Stimulated activated CD4-positive, alpha-beta T cell treated with anti-CD3 and anti-CD28 coated beads, TNF-alpha, amount 100 ng/mL, for 1 hour (primary cell): ENCODE measurements around the gene PCDHB3.
"Not testable (repeated sequence)": the region's sequence is repeated elsewhere in the genome, so short reads cannot be mapped to it uniquely, and the experiment has no call there.

Experiments used
- DNase-seq, 3 donors: peaks; one replicate each; pipeline ENCODE4 v3.0.0-alpha.2; 2020; ENCODE audit warnings: low read depth in 3 of 3, low spot score in 1 of 3

The PCDHB3 gene

GRCh38 chr5:141100243-141100805 is at the start of gene PCDHB3:
TSS of gene PCDHB3 (plus strand) at chr5:141100473. CDS start at chr5:141100650, 177 bp downstream.
- DNase-seq = no peak

GRCh38 chr5:141050622-141051520 is 49.4 kb upstream of the PCDHB3 start, which contains the start of gene PCDHB1:
TSS of gene PCDHB1 (plus strand) at chr5:141051374. CDS start at chr5:141051471, 97 bp downstream.
- no peak for DNase-seq

GRCh38 chr5:141051521-141051866 is 48.8 kb upstream of the PCDHB3 start:
- DNase-seq = no peak

GRCh38 chr5:141077826-141078225 is 22.4 kb upstream of the PCDHB3 start:
- no peak for DNase-seq

- DNase-seq = no peak
Measured at GRCh38 chr5:141082228-141082627, 18.0 kb upstream of the PCDHB3 start.

GRCh38 chr5:141084487-141084989 is 15.7 kb upstream of the PCDHB3 start:
- DNase-seq = peak in 2 of 3 donors; percentile 2

- no peak for DNase-seq
Measured at GRCh38 chr5:141094481-141095262, 5.6 kb upstream of the PCDHB3 start, which contains the start of gene PCDHB2. TSS of gene PCDHB2 (plus strand) at chr5:141094615. CDS start at chr5:141094791, 176 bp downstream.

GRCh38 chr5:141095263-141095641 is 5.0 kb upstream of the PCDHB3 start:
- DNase-seq = no peak

- DNase-seq = not testable (repeated sequence)
Measured at GRCh38 chr5:141096181-141096580, 4.1 kb upstream of the PCDHB3 start.

- not testable (repeated sequence) for DNase-seq
Measured at GRCh38 chr5:141096586-141096985, 3.7 kb upstream of the PCDHB3 start.

- DNase-seq = no peak
Measured at GRCh38 chr5:141101059-141101458, 786 bp downstream of the PCDHB3 start.

- DNase-seq = not testable (repeated sequence)
Measured at GRCh38 chr5:141102070-141102469, 1.8 kb downstream of the PCDHB3 start.

GRCh38 chr5:141102471-141102870 is 2.2 kb downstream of the PCDHB3 start:
- DNase-seq = not testable (repeated sequence)

- no peak for DNase-seq
Measured at GRCh38 chr5:141105350-141105749, 5.1 kb downstream of the PCDHB3 start.

GRCh38 chr5:141119250-141119649 is 19.0 kb downstream of the PCDHB3 start:
- no peak for DNase-seq

GRCh38 chr5:141121563-141121962 is 21.3 kb downstream of the PCDHB3 start, which contains the start of gene PCDHB4:
TSS of gene PCDHB4 (plus strand) at chr5:141121818. CDS start at chr5:141121999, 181 bp downstream.
- no peak for DNase-seq

- no peak for DNase-seq
Measured at GRCh38 chr5:141121985-141122384, 21.7 kb downstream of the PCDHB3 start.

GRCh38 chr5:141123396-141124135 is 23.3 kb downstream of the PCDHB3 start:
- DNase-seq = not testable (repeated sequence)

GRCh38 chr5:141127305-141127704 is 27.0 kb downstream of the PCDHB3 start:
- no peak for DNase-seq

- no peak for DNase-seq
Measured at GRCh38 chr5:141135030-141135717, 34.9 kb downstream of the PCDHB3 start, which contains the start of gene PCDHB5. TSS of gene PCDHB5 (plus strand) at chr5:141135206. CDS start at chr5:141135435, 229 bp downstream.
